Lower leg skin (tissue), 3 donors: ENCODE results near the gene CD74.

Experiments used
- CTCF ChIP-seq, 3 donors: fragments of 450-650 bp; IDR thresholded peaks; one replicate each; pipeline ENCODE4 v1.5.1; 2016; ENCODE audit warnings: antibody characterized with exemption in 3 of 3, mild to moderate bottlenecking in 3 of 3, moderate library complexity in 2 of 3
- POLR2A ChIP-seq, 2 donors: fragments of 450-650 bp; IDR thresholded peaks; one replicate each; pipeline ENCODE4 v1.6.1; 2016 to 2017; ENCODE audit warnings: antibody characterized with exemption in 2 of 2, mild to moderate bottlenecking in 1 of 2, moderate library complexity in 1 of 2

GRCh38 chr5:150451594-150451993 lies 38.9 kb upstream of the CD74 start:
- no peak for TF ChIP-seq CTCF (IDR thresholded peaks at IDR 0.05)
- no peak for TF ChIP-seq POLR2A (IDR thresholded peaks at IDR 0.05)
